ENCODE data around the gene CES3.

The CES3 gene

GRCh38 chr16:67016143-67016542, 55.1 kb downstream of the CES3 start:
- TF ChIP-seq FOXK2 (IDR thresholded peaks at IDR 0.05) (no peak), HDGF (IDR thresholded peaks at IDR 0.05; ENCODE audit: borderline replicate concordance) (no peak), ZNF384 (IDR thresholded peaks at IDR 0.05) (no peak), ELF4 (IDR thresholded peaks at IDR 0.05) (no peak), SP1 (IDR thresholded peaks at IDR 0.05) (no peak), SUZ12 (IDR thresholded peaks at IDR 0.05) (no peak), PKNOX1 (IDR thresholded peaks at IDR 0.05) (no peak), FOXM1 (IDR thresholded peaks at IDR 0.05; ENCODE audit: borderline replicate concordance) (no peak), CTBP1 (IDR thresholded peaks at IDR 0.05; ENCODE audit: borderline replicate concordance) (no peak), BHLHE40 (IDR thresholded peaks at IDR 0.05; ENCODE audit: borderline replicate concordance) (no peak), TARDBP (IDR thresholded peaks at IDR 0.05) (no peak), L3MBTL2 (conservative IDR thresholded peaks at IDR 0.05) (no peak), NFRKB (IDR thresholded peaks at IDR 0.05) (no peak), ARNT (IDR thresholded peaks at IDR 0.05) (no peak), FOXA1 (IDR thresholded peaks at IDR 0.05) (no peak), LEF1 (IDR thresholded peaks at IDR 0.05; ENCODE audit: borderline replicate concordance) (no peak)
- ChIA-PET POLR2A (no interaction called here), CTCF (interaction anchor here (0.6 to 4.4 kb wide), 3 partner anchors 11 to 139 kb away, joined by 3 to 57 read pairs (median 3); no protein-coding TSS in a partner anchor)
- DNase-seq (ENCODE audit: extremely low spot score): no peak

- ChIA-PET CTCF (interaction anchor here (0.6 to 4.4 kb wide), 9 partner anchors 38 to 309 kb away, joined by 3 to 57 read pairs (median 7); partner anchors contain the start of genes FBXL8, NOL3 and TRADD), POLR2A (interaction anchor here (0.9 to 2.0 kb wide), 3 partner anchors 56 to 168 kb away, joined by 3 to 5 read pairs (median 4); partner anchors contain the start of gene CES3)
- TF ChIP-seq PKNOX1 (IDR thresholded peaks at IDR 0.05): no peak
- TF ChIP-seq FOXM1 (IDR thresholded peaks at IDR 0.05; ENCODE audit: borderline replicate concordance): no peak
- TF ChIP-seq BHLHE40 (IDR thresholded peaks at IDR 0.05; ENCODE audit: borderline replicate concordance): no peak
- TF ChIP-seq SUZ12 (IDR thresholded peaks at IDR 0.05): no peak
- TF ChIP-seq ARNT (IDR thresholded peaks at IDR 0.05): no peak
- TF ChIP-seq LEF1 (IDR thresholded peaks at IDR 0.05; ENCODE audit: borderline replicate concordance): no peak
- no peak for TF ChIP-seq TARDBP (IDR thresholded peaks at IDR 0.05)
- TF ChIP-seq FOXA1 (IDR thresholded peaks at IDR 0.05): no peak
- no peak for TF ChIP-seq NFRKB (IDR thresholded peaks at IDR 0.05)
- no peak for TF ChIP-seq SP1 (IDR thresholded peaks at IDR 0.05)
- no peak for TF ChIP-seq ZNF384 (IDR thresholded peaks at IDR 0.05)
- no peak for TF ChIP-seq ELF4 (IDR thresholded peaks at IDR 0.05)
- no peak for TF ChIP-seq FOXK2 (IDR thresholded peaks at IDR 0.05)
- no peak for TF ChIP-seq L3MBTL2 (conservative IDR thresholded peaks at IDR 0.05)
- no peak for TF ChIP-seq HDGF (IDR thresholded peaks at IDR 0.05; ENCODE audit: borderline replicate concordance)
- no peak for TF ChIP-seq CTBP1 (IDR thresholded peaks at IDR 0.05; ENCODE audit: borderline replicate concordance)
- no peak for DNase-seq (ENCODE audit: extremely low spot score)
Measured at GRCh38 chr16:67016681-67017420, 55.8 kb downstream of the CES3 start.

- ChIA-PET POLR2A (interaction anchor here (0.9 to 3.1 kb wide), 8 partner anchors 11 to 168 kb away, joined by 3 to 15 read pairs (median 5); partner anchors contain the start of genes CBFB, CES3 and NOL3), CTCF (interaction anchor here (0.6 to 4.4 kb wide), 13 partner anchors 11 to 308 kb away, joined by 3 to 57 read pairs (median 5); partner anchors contain the start of genes FBXL8, NOL3 and TRADD)
- TF ChIP-seq FOXM1 (IDR thresholded peaks at IDR 0.05; ENCODE audit: borderline replicate concordance): no peak
- TF ChIP-seq FOXA1 (IDR thresholded peaks at IDR 0.05): no peak
- no peak for TF ChIP-seq SUZ12 (IDR thresholded peaks at IDR 0.05)
- no peak for TF ChIP-seq LEF1 (IDR thresholded peaks at IDR 0.05; ENCODE audit: borderline replicate concordance)
- no peak for DNase-seq (ENCODE audit: extremely low spot score)
Measured at GRCh38 chr16:67017421-67017750, 56.3 kb downstream of the CES3 start.

GRCh38 chr16:67017810-67018488, 56.9 kb downstream of the CES3 start:
- POLR2A ChIA-PET: interaction anchor here (0.9 to 3.1 kb wide), 8 partner anchors 10 to 167 kb away, joined by 3 to 15 read pairs (median 5); partner anchors contain the start of genes CBFB, CES3 and NOL3
- CTCF ChIA-PET: interaction anchor here (0.5 to 4.4 kb wide), 19 partner anchors 9 to 308 kb away, joined by 3 to 57 read pairs (median 4); partner anchors contain the start of genes FBXL8, NOL3 and TRADD

GRCh38 chr16:67019171-67019570, 58.1 kb downstream of the CES3 start:
- no peak for DNase-seq (ENCODE audit: extremely low spot score)
- POLR2A ChIA-PET: interaction anchor here (1.9 to 3.1 kb wide), 2 partner anchors 9 to 151 kb away, joined by 8 to 15 read pairs; partner anchors contain the start of genes CBFB and NOL3
- TF ChIP-seq CTBP1 (IDR thresholded peaks at IDR 0.05; ENCODE audit: borderline replicate concordance) (no peak), L3MBTL2 (conservative IDR thresholded peaks at IDR 0.05) (no peak), SUZ12 (IDR thresholded peaks at IDR 0.05) (no peak), HDGF (IDR thresholded peaks at IDR 0.05; ENCODE audit: borderline replicate concordance) (no peak), FOXA1 (IDR thresholded peaks at IDR 0.05) (no peak), ZNF384 (IDR thresholded peaks at IDR 0.05) (no peak), FOXK2 (IDR thresholded peaks at IDR 0.05) (no peak), PKNOX1 (IDR thresholded peaks at IDR 0.05) (no peak), ARNT (IDR thresholded peaks at IDR 0.05) (no peak), NFRKB (IDR thresholded peaks at IDR 0.05) (no peak), SP1 (IDR thresholded peaks at IDR 0.05) (no peak), LEF1 (IDR thresholded peaks at IDR 0.05; ENCODE audit: borderline replicate concordance) (no peak)
- CTCF ChIA-PET: interaction anchor here (0.5 to 4.4 kb wide), 5 partner anchors 9 to 136 kb away, joined by 3 to 57 read pairs (median 6); no protein-coding TSS in a partner anchor

More at GRCh38 chr16:67017810-67018488, 56.9 kb downstream of the CES3 start:
- TF ChIP-seq ELF4 (IDR thresholded peaks at IDR 0.05) (no peak), L3MBTL2 (conservative IDR thresholded peaks at IDR 0.05) (peak; percentile 90)
- DNase-seq (ENCODE audit: extremely low spot score): peak; percentile 88
